HEK293T (cell line): Measurements from ENCODE around the gene SETD5.

Experiments
- CTCF ChIA-PET: fragments of 350-600 bp; formaldehyde crosslinking; extraction: SDS; loops from one replicate; lab custom pipeline; 2021; ENCODE audit warnings: antibody characterized with exemption, inconsistent platforms; lab: Yijun Ruan, JAX
- POLR2A ChIA-PET: fragments of 350-600 bp; formaldehyde crosslinking; extraction: SDS; loops from one replicate; lab custom pipeline; 2020; ENCODE audit warnings: antibody characterized with exemption, inconsistent platforms; lab: Yijun Ruan, JAX
- DNase-seq: peaks from one replicate; pipeline ENCODE4 v3.0.0; 2012; ENCODE audit warnings: mixed read lengths; ENCODE audit errors: extremely low spot score
- ARNT ChIP-seq: fragments of 450-650 bp; IDR thresholded peaks from 2 replicates; pipeline ENCODE4 v1.6.1; 2017; ENCODE audit warnings: mild to moderate bottlenecking
- BHLHE40 ChIP-seq: fragments of 450-650 bp; IDR thresholded peaks from 2 replicates; pipeline ENCODE4 v1.6.1; 2016; ENCODE audit warnings: mild to moderate bottlenecking, moderate library complexity, borderline replicate concordance
- CTBP1 ChIP-seq: fragments of 450-650 bp; IDR thresholded peaks from 2 replicates; pipeline ENCODE4 v1.6.1; 2016; ENCODE audit warnings: borderline replicate concordance
- ELF4 ChIP-seq: fragments of 450-650 bp; IDR thresholded peaks from 2 replicates; pipeline ENCODE4 v1.6.1; 2017; ENCODE audit warnings: antibody characterized with exemption
- FOXA1 ChIP-seq: fragments of 450-650 bp; IDR thresholded peaks from 2 replicates; pipeline ENCODE4 v1.6.1; 2016; ENCODE audit warnings: mild to moderate bottlenecking
- FOXK2 ChIP-seq: fragments of 450-650 bp; IDR thresholded peaks from 2 replicates; pipeline ENCODE4 v1.6.1; 2016; ENCODE audit warnings: mild to moderate bottlenecking
- FOXM1 ChIP-seq: fragments of 450-650 bp; IDR thresholded peaks from 2 replicates; pipeline ENCODE4 v1.6.1; 2017; ENCODE audit warnings: mild to moderate bottlenecking, borderline replicate concordance
- HDGF ChIP-seq: fragments of 450-650 bp; IDR thresholded peaks from 2 replicates; pipeline ENCODE4 v1.6.1; 2017; ENCODE audit warnings: antibody characterized with exemption, borderline replicate concordance
- L3MBTL2 ChIP-seq: fragments of 450-650 bp; conservative IDR thresholded peaks from 2 replicates; pipeline ENCODE4 v1.6.1; 2016; ENCODE audit warnings: mild to moderate bottlenecking
- LEF1 ChIP-seq: fragments of 450-650 bp; IDR thresholded peaks from 2 replicates; pipeline ENCODE4 v1.6.1; 2017; ENCODE audit warnings: mild to moderate bottlenecking, borderline replicate concordance
- NFRKB ChIP-seq: fragments of 450-650 bp; IDR thresholded peaks from 2 replicates; pipeline ENCODE4 v1.6.1; 2016; ENCODE audit warnings: mild to moderate bottlenecking, moderate library complexity
- SP1 ChIP-seq: fragments of 450-650 bp; IDR thresholded peaks from 2 replicates; pipeline ENCODE4 v1.6.1; 2017
- SUZ12 ChIP-seq: fragments of 450-650 bp; IDR thresholded peaks from 2 replicates; pipeline ENCODE4 v1.6.1; 2016; ENCODE audit warnings: mild to moderate bottlenecking
- TARDBP ChIP-seq: fragments of 450-650 bp; IDR thresholded peaks from 2 replicates; pipeline ENCODE4 v1.6.1; 2016
- ZNF384 ChIP-seq: fragments of 450-650 bp; IDR thresholded peaks from 2 replicates; pipeline ENCODE4 v1.6.1; 2016
- TF ChIP-seq, protein P1 (sequence below): fragments of 450-650 bp; IDR thresholded peaks from 2 replicates; pipeline ENCODE4 v1.6.1; 2016

SETD5 gene

DNA sequence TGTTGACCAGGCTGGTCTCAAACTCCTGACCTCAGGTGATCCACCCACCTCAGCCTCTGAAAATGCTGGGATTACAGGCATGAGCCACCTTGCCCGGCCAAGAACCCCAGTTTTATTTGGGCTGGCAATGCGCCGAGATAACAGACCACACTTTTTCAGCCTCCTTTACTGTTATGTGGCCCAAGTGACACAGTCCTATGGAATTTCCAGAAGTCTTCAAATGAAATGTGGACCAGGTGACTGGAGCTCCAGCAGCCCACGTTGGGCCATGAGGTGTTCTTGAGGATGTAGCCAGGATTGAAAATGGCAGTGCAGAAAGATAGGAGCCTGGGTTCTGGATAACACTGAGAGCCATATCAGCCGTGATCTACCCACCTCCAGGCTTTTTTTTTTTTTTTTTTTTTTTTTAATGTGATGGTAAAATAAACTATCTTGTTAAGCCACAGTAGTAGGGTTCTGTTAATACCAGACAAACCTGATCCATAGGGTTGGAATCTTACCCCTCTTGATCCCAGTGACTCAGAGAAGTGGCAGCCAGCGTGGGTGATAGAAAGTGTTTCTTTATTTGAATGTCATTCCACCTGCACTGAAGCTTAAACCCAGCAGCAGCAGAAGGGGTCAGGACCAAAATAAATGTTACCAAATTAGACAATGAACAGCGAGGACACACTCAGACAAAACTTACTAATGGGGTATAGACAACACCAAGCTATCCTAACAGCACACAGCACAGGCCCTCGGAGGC is 100.6 kb downstream of the SETD5 start:
- DNase-seq: no peak
- CTCF ChIA-PET: interaction anchor here (0.6 to 1.1 kb wide), 2 partner anchors 145 to 222 kb away, joined by 4 to 6 read pairs; no protein-coding TSS in a partner anchor
- TF ChIP-seq ELF4: no peak
- no peak for TF ChIP-seq L3MBTL2
- TF ChIP-seq, protein P1, sequence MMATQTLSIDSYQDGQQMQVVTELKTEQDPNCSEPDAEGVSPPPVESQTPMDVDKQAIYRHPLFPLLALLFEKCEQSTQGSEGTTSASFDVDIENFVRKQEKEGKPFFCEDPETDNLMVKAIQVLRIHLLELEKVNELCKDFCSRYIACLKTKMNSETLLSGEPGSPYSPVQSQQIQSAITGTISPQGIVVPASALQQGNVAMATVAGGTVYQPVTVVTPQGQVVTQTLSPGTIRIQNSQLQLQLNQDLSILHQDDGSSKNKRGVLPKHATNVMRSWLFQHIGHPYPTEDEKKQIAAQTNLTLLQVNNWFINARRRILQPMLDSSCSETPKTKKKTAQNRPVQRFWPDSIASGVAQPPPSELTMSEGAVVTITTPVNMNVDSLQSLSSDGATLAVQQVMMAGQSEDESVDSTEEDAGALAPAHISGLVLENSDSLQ: no peak
- TF ChIP-seq FOXK2: no peak
- TF ChIP-seq NFRKB: no peak
- no peak for TF ChIP-seq ZNF384
- TF ChIP-seq SUZ12: no peak
- no peak for TF ChIP-seq HDGF
- no peak for TF ChIP-seq BHLHE40
- no peak for TF ChIP-seq CTBP1
- POLR2A ChIA-PET: interaction anchor here (1.1 kb wide), 1 partner anchor 101 kb away, joined by 3 read pairs; no protein-coding TSS in a partner anchor

DNA sequence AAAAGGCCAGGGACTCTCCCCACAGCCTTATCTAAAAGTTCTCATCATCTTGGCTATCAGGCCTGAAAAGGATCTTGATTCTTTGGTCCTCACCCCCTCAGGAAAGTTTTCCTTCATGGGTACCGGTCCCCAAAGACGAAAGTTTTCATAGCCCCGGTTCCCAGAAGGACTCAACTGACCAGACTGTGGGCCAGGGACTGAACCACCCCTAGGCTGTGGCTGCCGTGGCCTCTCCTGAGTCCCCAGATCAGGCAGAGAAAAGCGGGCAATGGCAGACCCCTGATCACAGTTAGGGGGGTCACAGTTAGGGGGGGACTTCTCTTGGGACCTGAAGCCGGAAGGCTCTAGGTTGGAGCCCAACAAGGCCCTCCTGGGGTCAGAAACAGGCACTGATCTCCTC is 101.4 kb downstream of the SETD5 start:
- ChIA-PET POLR2A (interaction anchor here (1.1 kb wide), 1 partner anchor 102 kb away, joined by 3 read pairs; no protein-coding TSS in a partner anchor), CTCF (interaction anchor here (1.1 kb wide), 1 partner anchor 145 kb away, joined by 4 read pairs; no protein-coding TSS in a partner anchor)
- no peak for DNase-seq
- TF ChIP-seq SUZ12 (no peak), SP1 (no peak), BHLHE40 (no peak), FOXA1 (no peak), CTBP1 (no peak), TARDBP (no peak), FOXM1 (no peak)

DNA sequence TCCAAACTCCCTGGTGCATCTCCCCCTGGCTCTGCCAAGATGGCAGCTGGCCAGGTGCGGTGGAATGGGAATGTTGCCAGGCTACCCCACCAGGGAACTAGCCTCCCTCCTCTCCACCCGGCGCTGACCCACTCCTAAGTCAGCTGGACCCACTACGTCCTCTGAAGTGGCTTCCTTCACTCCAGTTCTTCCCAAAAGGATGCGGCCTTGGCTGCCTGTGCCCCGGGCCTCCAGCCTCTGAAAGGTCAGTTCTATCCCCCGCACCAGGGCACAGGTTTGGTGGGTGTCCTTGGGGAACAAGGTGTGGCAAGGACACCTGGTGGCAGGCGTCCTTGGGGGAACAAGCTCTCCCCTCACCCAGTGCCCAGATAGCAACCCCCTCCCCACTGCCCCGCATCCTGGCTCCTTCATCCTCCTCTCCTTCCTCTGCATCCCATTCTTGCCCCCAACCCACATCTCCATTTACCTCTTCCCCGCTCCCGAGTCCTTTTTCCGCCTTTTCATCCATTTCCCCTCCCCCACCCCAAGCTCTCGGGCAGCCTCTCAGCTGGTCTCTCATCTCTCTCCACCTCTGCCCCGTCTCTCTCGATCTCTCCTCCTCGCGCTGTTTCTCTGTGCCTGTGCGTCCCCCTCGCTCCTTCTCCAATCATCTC is 102.2 kb downstream of the SETD5 start:
- POLR2A ChIA-PET: interaction anchor here (2.2 kb wide), 1 partner anchor 137 kb away, joined by 7 read pairs; the partner anchor contains the start of gene THUMPD3
- no peak for TF ChIP-seq NFRKB
- no peak for TF ChIP-seq BHLHE40
- TF ChIP-seq ARNT: no peak
- no peak for TF ChIP-seq SUZ12
- no peak for TF ChIP-seq ZNF384
- TF ChIP-seq SP1: no peak
- no peak for DNase-seq
- CTCF ChIA-PET: interaction anchor here (1.8 kb wide), 1 partner anchor 146 kb away, joined by 7 read pairs; no protein-coding TSS in a partner anchor

DNA sequence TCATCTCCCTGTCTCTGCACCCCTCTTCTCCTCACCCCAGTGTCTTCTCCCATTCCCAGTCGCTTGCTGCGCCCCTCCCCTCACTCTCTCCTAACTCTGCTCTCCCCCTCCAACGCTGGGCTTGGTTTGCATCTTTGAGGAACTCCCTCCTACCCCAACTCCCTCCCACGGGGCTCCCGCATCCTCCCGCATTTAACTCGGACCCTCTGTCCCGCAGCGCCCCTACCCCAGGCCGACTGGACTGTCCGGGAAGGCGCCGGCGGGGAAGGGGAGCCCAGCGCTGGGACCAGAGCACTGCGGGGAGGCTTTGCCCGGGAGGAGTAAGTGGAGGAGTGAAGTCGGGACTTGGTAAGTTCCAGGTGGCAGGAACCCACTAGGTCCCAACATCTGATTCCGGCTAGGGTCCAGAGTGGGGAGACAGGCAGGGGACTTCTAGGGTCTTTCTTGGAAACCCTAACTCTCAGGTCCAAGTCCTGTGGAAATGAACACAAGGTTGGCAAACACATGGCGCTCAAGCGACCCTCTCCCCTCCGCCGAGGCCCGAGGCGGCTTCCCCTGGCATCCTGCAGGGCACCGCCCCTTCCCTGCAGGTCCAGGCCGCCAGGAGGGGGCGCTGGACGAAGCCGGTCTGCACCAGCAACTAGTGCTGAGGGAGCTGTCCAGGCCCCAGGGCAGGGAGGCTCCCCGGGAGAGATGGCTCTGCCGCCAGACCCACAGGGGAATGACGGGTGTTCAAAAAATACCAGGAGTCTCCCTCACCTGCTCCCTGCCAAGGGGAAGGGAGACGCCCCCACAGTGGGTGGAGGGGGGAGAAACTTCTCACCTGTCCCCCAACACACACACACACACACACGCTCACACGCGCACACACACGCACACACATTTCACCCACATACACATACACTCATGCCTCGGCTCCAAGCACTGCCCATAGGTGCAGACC is 103.0 kb downstream of the SETD5 start:
- ChIA-PET POLR2A (interaction anchor here (0.6 to 2.2 kb wide), 2 partner anchors 8 to 137 kb away, joined by 3 to 7 read pairs; partner anchors contain the start of gene THUMPD3), CTCF (interaction anchor here (0.6 to 1.8 kb wide), 5 partner anchors 20 to 292 kb away, joined by 3 to 7 read pairs (median 4); partner anchors contain the start of gene ARPC4)
- TF ChIP-seq FOXA1 (no peak), SUZ12 (no peak), FOXM1 (no peak), HDGF (0 out of 2 replicates have a peak, but pooled peaks have one; percentile 72), TARDBP (no peak)
- peak; percentile 90 for DNase-seq

DNA sequence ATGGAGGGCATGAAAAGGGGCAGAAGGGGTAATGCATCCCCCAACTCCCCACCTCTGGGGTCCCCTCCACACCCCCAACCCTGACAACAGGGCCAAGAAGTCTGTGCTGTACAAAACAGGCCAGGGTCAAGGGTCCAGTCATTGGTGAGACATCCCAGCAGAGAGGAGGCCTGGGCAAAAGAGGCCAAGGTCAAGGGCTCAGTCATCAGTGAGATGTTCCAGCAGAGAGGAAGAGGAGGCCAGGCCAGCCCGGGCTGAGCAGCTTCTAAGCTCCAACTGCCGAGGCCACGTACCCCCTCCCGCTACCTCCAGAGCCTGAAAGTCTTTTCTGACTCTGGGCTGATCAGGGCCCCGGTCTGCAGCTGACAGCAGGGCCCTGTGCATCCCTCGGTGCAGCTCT is 103.8 kb downstream of the SETD5 start:
- no peak for DNase-seq
- ChIA-PET CTCF (interaction anchor here (0.6 to 1.8 kb wide), 5 partner anchors 20 to 292 kb away, joined by 3 to 7 read pairs (median 4); partner anchors contain the start of gene ARPC4), POLR2A (interaction anchor here (0.6 to 2.2 kb wide), 2 partner anchors 9 to 138 kb away, joined by 3 to 7 read pairs; partner anchors contain the start of gene THUMPD3)
- TF ChIP-seq L3MBTL2 (no peak), ARNT (no peak), BHLHE40 (no peak), SP1 (no peak), LEF1 (no peak), HDGF (no peak), ZNF384 (no peak), NFRKB (no peak), FOXA1 (no peak), FOXK2 (no peak), FOXM1 (no peak), ELF4 (no peak), SUZ12 (no peak), TARDBP (no peak), CTBP1 (no peak)
- TF ChIP-seq, protein P1: no peak
